AML-193 (cell line): Measurements from ENCODE around the gene BTBD9.

Experiments
- DNase-seq, 2 experiments: peaks; one replicate each; lab custom pipeline; 2025; lab: John Stamatoyannopoulos, UW

The BTBD9 gene

DNA sequence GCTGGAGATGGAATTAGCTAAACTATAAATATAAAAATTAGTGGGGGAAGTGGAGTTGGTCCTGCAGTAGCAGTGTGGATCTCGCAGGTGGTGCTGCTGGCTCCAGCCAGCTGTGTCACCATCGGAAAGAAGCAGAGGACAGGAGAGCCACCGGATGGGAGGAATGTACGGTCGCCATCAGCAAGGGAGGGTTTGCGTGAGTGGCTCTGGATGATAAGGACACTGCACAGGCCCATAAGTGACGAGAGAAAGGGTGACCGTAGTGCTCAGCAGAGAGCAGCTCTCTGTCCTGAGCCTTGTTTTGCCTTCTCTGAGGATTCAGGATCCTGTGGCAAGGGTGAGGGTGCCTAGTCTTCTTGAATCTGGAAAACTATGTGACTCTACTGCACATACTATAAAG is 441.5 kb downstream of the BTBD9 start:
- DNase-seq, result no peak

- DNase-seq, result no peak
Observed at GRCh38 chr6:38195113-38195635, 444.6 kb downstream of the BTBD9 start.

- DNase-seq, result no peak
Observed at GRCh38 chr6:38194589-38194988, 445.1 kb downstream of the BTBD9 start.

DNA sequence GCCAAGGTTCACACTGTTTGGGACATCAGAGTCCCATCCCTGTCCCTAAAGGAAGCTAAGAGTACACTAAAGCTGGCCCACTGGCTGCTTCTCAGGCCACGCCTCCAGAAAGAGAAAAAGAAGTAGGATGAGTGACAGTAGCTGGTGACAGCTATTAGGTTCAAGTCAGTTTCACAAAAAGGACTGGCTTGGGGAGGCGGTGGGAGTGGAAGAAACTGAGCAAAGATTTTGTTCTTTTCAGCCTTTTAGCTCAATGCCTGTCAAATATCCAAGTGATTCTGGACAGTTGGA is 445.5 kb downstream of the BTBD9 start:
- DNase-seq, result no peak

DNA sequence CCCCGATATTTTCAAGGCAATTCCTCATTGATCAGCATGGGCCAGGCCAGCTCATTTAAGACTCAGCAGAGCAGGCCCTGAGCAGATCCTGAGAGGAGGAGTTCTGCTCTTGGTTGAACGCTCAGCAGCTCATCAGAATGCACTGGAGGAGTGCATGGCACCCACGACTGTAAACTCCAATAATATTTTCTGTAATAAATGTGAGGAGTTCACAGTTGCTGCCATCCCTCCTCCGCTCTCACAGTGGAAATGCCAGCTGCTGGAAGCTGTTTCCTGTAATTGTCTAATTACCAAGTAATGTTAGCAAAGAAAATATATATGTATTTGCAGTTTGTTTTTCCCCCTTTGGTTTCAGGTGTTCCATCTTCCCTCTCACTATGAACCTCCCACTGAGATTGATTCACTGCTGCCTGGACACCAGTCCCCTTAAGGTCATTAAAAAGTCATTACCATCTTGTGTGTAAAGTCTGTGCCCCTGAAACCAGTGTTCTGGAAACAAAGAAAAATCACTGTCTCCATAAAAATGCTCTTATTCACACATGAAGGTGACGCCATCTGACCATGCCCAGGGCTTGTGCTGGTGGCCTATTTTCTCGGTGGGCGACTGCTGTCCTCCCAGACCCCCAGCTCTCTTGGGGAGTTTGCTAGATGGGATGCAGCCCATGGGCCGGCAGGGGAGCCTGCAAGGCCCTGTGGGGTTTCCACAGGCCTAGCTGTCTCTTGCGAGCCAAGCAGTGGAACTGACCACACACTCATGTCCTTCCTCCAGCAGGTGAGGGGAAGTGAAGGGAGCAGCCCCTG is 446.0 kb downstream of the BTBD9 start:
- DNase-seq, result no peak

- no peak for DNase-seq
Observed at GRCh38 chr6:38193051-38193450, 446.7 kb downstream of the BTBD9 start.

GRCh38 chr6:38192487-38192886 is 447.2 kb downstream of the BTBD9 start:
- DNase-seq, result no peak

GRCh38 chr6:38192011-38192410 is 447.7 kb downstream of the BTBD9 start:
- DNase-seq, result no peak

DNA sequence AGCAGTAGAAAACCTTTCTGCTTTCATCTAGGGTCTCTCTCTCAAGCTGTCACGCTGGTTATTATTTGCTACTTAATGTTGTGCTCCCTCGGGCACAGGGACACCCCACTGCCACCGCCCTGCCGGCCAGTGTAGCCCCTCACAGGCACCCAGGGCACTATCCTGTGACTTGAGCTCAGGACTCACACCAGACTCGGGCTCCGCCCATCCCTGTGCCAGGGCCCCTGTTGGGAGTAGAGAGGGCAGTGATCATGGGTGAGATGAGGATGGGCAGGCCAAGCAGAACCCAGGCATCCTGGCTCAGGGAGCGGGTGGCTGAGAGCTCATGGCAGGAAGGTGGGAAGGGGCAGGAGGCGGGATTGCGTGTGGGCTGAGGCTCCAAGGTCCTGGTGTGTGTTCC is 448.3 kb downstream of the BTBD9 start:
- DNase-seq, result no peak

DNA sequence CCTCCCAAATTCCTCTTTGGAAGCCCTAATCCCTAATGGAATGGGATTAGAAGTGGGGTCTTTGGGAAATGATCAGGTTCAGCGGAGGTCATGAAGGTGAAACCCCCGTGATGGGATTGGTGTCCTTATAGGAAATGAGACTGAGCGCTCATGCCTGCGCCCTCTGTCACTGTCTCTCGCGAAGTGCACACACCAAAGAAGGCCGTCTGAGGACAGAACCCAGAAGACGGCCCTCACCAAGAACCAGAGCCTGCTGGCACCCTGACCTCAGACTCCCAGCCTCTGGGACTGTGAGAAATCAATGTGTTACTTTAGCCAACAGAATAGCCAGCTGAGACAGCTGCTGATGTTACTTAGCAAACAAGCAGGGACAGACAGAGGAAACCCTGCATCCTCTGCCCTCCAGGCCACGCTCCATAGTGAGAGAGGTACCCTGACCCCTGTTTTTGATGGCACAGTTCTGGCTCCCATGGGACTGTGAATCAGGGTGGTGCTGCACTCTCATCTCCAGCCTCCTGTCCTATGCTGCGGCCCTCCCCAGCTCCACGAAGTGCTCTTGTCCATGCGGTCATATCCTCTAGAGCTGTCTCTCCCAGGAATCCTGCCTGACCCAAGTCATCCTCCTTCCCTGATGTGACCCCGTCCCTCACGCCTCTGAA is 450.9 kb downstream of the BTBD9 start:
- no peak for DNase-seq

DNA sequence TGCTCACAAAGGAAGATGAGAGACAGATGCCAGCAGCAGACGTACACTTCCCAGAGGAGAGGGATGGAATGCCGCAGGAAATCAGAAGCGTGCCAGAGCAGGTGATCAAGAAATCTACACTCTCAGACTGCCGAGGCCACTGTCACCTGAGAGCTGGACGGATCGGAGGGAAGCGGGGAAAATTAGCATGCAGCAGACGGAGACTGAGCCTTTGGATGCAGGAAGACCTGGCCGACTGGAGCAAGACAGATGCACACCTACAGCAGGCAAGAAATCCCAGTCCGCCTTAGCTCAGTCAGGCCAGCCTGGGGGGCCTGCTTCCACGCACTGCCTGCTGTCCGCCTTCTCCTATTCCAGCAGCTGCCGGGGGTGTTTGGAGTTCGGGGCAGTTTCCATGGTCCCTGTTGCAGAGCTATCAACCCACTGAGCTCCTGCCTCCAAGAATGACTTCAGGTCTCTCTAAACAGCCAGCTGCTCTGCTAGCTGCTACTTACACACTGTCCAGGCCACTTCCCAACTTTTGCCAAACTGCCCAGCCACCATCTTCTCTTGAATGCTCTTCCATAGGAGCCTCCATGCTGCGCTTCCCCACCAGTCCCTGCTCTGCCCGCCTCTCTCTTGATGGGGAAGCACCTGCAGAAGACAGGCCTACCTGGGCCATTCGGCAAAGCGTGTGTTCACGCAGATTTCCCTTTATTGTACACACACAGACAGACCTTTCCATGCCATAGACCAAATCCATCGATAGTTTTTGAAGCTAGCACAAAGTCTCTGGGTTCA is 451.7 kb downstream of the BTBD9 start:
- DNase-seq, result no peak

- DNase-seq, result no peak
Observed at GRCh38 chr6:38187325-38187724, 452.4 kb downstream of the BTBD9 start.

GRCh38 chr6:38185752-38186151 is 454.0 kb downstream of the BTBD9 start:
- no peak for DNase-seq

GRCh38 chr6:38185244-38185643 is 454.5 kb downstream of the BTBD9 start:
- DNase-seq, result no peak

- DNase-seq, result no peak
Observed at GRCh38 chr6:38184585-38185080, 455.1 kb downstream of the BTBD9 start.

GRCh38 chr6:38183856-38184584 is 455.7 kb downstream of the BTBD9 start:
- DNase-seq, result no peak

DNA sequence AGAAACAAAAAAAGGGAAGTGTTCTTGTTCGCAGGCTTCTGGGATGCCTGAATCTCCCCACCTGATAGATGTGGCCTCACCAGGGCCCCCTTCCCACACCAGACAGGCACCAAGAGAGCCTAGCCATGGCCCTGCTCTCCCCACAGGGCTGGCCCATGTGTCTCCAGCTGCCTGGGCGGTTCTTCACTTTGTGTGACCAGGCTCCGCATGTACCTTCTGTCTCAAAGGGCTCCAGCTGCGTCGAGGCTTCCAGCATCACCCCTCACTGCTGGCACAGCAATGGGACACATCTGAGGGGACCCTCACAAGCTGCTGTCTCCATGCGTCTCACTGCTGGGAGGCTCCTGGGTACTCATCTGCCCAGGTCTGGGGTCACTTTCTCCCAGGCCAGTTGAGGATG is 457.3 kb downstream of the BTBD9 start:
- no peak for DNase-seq

- DNase-seq, result no peak
Observed at GRCh38 chr6:38180586-38180985, 459.1 kb downstream of the BTBD9 start.

DNA sequence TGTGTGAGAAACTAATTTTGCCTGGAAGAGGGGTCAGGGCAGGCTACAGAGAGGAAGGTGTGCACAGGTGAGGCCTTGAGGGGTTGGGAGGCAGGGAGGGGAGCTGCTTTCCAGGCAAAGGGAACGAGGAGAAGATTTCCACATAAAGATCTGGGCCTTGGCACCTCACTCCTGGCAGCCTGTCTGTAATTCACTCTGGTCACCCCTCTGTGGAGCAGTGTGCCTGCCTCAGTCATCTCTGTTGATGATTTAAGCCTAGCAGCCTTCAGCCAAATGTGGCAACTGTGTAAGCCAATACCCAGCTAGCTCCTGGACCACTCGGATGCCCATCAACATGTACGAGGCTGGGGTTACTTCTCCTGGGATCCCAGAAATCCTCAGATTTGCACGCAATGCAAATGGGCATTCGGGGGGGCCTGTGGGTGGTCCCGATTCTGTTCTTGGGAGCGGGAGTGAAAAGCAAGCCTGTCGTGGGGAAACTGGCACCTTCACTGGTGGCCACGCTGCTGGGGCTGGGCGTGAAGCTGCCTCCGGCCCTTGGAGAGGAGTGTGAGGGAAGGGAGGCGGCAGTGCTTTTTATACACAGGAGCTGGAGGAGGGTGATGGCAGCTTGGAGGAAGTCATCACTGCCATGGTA is 459.8 kb downstream of the BTBD9 start:
- DNase-seq, result no peak

DNA sequence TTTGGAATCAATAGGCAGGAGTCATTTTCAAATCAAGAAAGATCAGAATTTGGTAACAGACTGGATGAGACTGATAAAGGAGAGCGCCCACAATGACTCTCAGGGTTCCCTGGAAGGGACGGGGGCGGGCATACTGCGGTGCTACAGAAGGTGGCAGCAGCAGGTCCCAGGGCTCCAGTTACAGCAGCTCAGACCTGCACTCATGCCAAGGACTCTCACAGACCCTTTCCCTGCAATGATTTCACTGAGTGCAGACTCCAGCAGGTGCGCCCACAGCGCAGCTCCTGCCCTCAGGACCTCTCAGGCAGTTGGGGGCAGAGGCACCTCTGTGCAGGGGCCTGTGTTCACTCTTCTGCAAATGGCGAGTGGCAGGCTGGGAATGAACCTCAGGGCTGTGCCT is 460.4 kb downstream of the BTBD9 start:
- DNase-seq, result no peak

DNA sequence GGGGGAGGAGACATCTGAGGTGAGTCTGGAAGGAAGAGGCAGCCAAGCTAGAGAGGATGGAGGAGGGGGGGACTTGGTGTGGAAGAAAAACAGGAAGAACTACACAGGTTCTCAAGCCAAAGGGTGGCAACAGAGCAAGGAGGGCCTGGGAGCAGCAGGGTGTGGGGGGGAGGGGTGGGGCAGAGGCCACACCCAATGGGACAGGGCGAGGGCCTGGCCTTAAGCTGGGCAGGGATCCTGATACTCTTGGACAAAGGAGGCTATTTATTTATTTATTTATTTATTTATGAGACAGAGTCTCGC is 461.2 kb downstream of the BTBD9 start:
- no peak for DNase-seq
